SK-N-SH treated with all-trans-retinoic acid at 6 μM for 48 hours (cell line): ENCODE measurements around the gene DCC.

Experiments used
- ATAC-seq: fragments of 200-7000 bp; cut with Tn5 transposase; 3 replicates; pipeline ENCODE4 v1.9.1; 2020; ENCODE audit warnings: mild to moderate bottlenecking, moderate library complexity
- ARNTL ChIP-seq: fragments of 450-650 bp; formaldehyde crosslinking; IDR thresholded peaks from 2 replicates; pipeline ENCODE4 v1.5.0; 2020; ENCODE audit warnings: low read depth, mild to moderate bottlenecking, moderate library complexity, borderline replicate concordance
- BACH2 ChIP-seq: fragments of 250-450 bp; sonication (Bioruptor Pico); IDR thresholded peaks from 2 replicates; pipeline ENCODE4 v1.9.0; 2021; ENCODE audit warnings: mild to moderate bottlenecking, borderline replicate concordance
- CSDC2 ChIP-seq: fragments of 250-450 bp; sonication (Bioruptor Pico); IDR thresholded peaks from 2 replicates; pipeline ENCODE4 v1.5.0; 2020; ENCODE audit warnings: mild to moderate bottlenecking, moderate library complexity
- ESRRG ChIP-seq: fragments of 250-450 bp; sonication (Bioruptor Pico); IDR thresholded peaks from 2 replicates; pipeline ENCODE4 v1.6.1; 2021; ENCODE audit warnings: mild to moderate bottlenecking
- GLIS3 ChIP-seq: fragments of 250-450 bp; sonication (Bioruptor Pico); IDR thresholded peaks from 2 replicates; pipeline ENCODE4 v1.5.0; 2020; ENCODE audit warnings: mild to moderate bottlenecking, moderate library complexity
- ISL1 ChIP-seq: fragments of 250-450 bp; sonication (Bioruptor Pico); IDR thresholded peaks from 2 replicates; pipeline ENCODE4 v2.1.2; 2022; ENCODE audit warnings: mild to moderate bottlenecking, moderate library complexity
- OSR1 ChIP-seq: fragments of 250-450 bp; sonication (Bioruptor Pico); IDR thresholded peaks from 2 replicates; pipeline ENCODE4 v1.8.0; 2022; ENCODE audit warnings: moderate library complexity, mild to moderate bottlenecking, inconsistent platforms
- PPARA ChIP-seq: fragments of 250-450 bp; sonication (Bioruptor Pico); IDR thresholded peaks from 2 replicates; pipeline ENCODE4 v1.5.0; 2020; ENCODE audit warnings: mild to moderate bottlenecking, borderline replicate concordance
- RARB ChIP-seq: fragments of 250-450 bp; sonication (Bioruptor Pico); IDR thresholded peaks from 2 replicates; pipeline ENCODE4 v1.8.0; 2021; ENCODE audit warnings: mild to moderate bottlenecking, moderate library complexity
- SNAI2 ChIP-seq: fragments of 250-450 bp; sonication (Bioruptor Pico); IDR thresholded peaks from 2 replicates; pipeline ENCODE4 v1.5.0; 2020; ENCODE audit warnings: mild to moderate bottlenecking, moderate library complexity
- TCF4 ChIP-seq: fragments of 250-450 bp; sonication (Bioruptor Pico); IDR thresholded peaks from 2 replicates; pipeline ENCODE4 v1.8.0; 2021; ENCODE audit warnings: mild to moderate bottlenecking, moderate library complexity, borderline replicate concordance
- TOX ChIP-seq: fragments of 250-450 bp; sonication (Bioruptor Pico); IDR thresholded peaks from 2 replicates; pipeline ENCODE4 v1.8.0; 2021; ENCODE audit warnings: mild to moderate bottlenecking, moderate library complexity, borderline replicate concordance
- TSHZ2 ChIP-seq: fragments of 250-450 bp; sonication (Bioruptor Pico); IDR thresholded peaks from 2 replicates; pipeline ENCODE4 v1.5.0; 2020; ENCODE audit warnings: mild to moderate bottlenecking, moderate library complexity
- ZC3H10 ChIP-seq: fragments of 250-450 bp; sonication (Bioruptor Pico); IDR thresholded peaks from 2 replicates; pipeline ENCODE4 v1.5.1; 2021; ENCODE audit warnings: mild to moderate bottlenecking, moderate library complexity
- ZFP3 ChIP-seq: fragments of 250-450 bp; sonication (Bioruptor Pico); IDR thresholded peaks from 2 replicates; pipeline ENCODE4 v1.5.0; 2020; ENCODE audit warnings: mild to moderate bottlenecking, moderate library complexity
- ZFP30 ChIP-seq: fragments of 450-650 bp; formaldehyde crosslinking; IDR thresholded peaks from 2 replicates; pipeline ENCODE4 v1.5.0; 2022; ENCODE audit warnings: mild to moderate bottlenecking, moderate library complexity
- ZNF565 ChIP-seq: fragments of 450-650 bp; formaldehyde crosslinking; conservative IDR thresholded peaks from 2 replicates; pipeline ENCODE4 v1.5.0; 2020; ENCODE audit warnings: low read depth, mild to moderate bottlenecking, moderate library complexity
- ZNF70 ChIP-seq: fragments of 450-650 bp; formaldehyde crosslinking; IDR thresholded peaks from 2 replicates; pipeline ENCODE4 v1.5.0; 2020; ENCODE audit warnings: mild to moderate bottlenecking, moderate library complexity
- ZNF8 ChIP-seq: fragments of 450-650 bp; formaldehyde crosslinking; IDR thresholded peaks from 2 replicates; pipeline ENCODE4 v1.5.0; 2020; ENCODE audit warnings: mild to moderate bottlenecking, moderate library complexity
- TF ChIP-seq, protein P1 (sequence below): fragments of 250-450 bp; sonication (Bioruptor Pico); IDR thresholded peaks from 2 replicates; pipeline ENCODE4 v1.8.0; 2021; ENCODE audit warnings: low read depth, mild to moderate bottlenecking, moderate library complexity, borderline replicate concordance
- TF ChIP-seq, protein P2 (sequence below): fragments of 250-450 bp; sonication (Bioruptor Pico); IDR thresholded peaks from 2 replicates; pipeline ENCODE4 v1.5.1; 2021; ENCODE audit warnings: mild to moderate bottlenecking, moderate library complexity
- TF ChIP-seq, protein P3 (sequence below): fragments of 250-450 bp; sonication (Bioruptor Pico); IDR thresholded peaks from 2 replicates; pipeline ENCODE4 v1.5.1; 2020; ENCODE audit warnings: low read depth, mild to moderate bottlenecking, moderate library complexity
- TF ChIP-seq, protein P4 (sequence below): fragments of 250-450 bp; sonication (Bioruptor Pico); IDR thresholded peaks from 2 replicates; pipeline ENCODE4 v1.8.0; 2020; ENCODE audit warnings: mild to moderate bottlenecking, moderate library complexity, borderline replicate concordance

Gene DCC

DNA sequence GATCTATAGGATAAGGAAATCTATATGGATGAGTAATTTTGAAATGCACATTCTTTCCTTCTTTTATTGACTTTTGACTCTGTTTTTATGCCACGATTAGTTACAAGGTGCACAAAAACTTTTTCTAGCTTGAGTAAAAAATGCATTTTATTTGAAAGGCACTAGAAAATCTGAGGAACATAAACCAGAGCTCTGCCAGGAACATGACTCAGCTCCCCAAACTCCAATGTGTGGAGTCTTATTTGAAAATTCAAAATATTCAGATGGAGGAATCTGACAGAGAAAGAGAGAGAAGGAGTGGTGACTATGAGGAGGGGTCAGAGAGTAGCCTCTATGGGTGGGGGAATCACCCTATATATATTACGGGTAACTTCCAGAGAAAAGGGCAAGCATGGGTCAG is 231.0 kb downstream of the DCC start:
- no peak for ATAC-seq
- TF ChIP-seq ZC3H10 (CRISPR knock-in tag) (no peak), SNAI2 (CRISPR knock-in tag) (no peak), GLIS3 (CRISPR knock-in tag) (no peak), ZNF70 (CRISPR knock-in tag) (no peak), ZNF565 (no peak), TOX (CRISPR knock-in tag) (no peak), ZNF8 (CRISPR knock-in tag) (no peak), OSR1 (CRISPR knock-in tag) (no peak), RARB (CRISPR knock-in tag) (no peak)
- TF ChIP-seq, protein P1, sequence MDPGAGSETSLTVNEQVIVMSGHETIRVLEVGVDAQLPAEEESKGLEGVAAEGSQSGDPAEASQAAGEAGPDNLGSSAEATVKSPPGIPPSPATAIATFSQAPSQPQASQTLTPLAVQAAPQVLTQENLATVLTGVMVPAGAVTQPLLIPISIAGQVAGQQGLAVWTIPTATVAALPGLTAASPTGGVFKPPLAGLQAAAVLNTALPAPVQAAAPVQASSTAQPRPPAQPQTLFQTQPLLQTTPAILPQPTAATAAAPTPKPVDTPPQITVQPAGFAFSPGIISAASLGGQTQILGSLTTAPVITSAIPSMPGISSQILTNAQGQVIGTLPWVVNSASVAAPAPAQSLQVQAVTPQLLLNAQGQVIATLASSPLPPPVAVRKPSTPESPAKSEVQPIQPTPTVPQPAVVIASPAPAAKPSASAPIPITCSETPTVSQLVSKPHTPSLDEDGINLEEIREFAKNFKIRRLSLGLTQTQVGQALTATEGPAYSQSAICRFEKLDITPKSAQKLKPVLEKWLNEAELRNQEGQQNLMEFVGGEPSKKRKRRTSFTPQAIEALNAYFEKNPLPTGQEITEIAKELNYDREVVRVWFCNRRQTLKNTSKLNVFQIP (CRISPR knock-in tag) = no peak

- ATAC-seq = no peak
- TF ChIP-seq CSDC2 (CRISPR knock-in tag) (no peak), ISL1 (CRISPR knock-in tag) (no peak), ESRRG (CRISPR knock-in tag) (no peak)
Measured at GRCh38 chr18:52572036-52573000, 232.3 kb downstream of the DCC start.

GRCh38 chr18:52577795-52578194 is 237.8 kb downstream of the DCC start:
- TF ChIP-seq ZNF565 (no peak), CSDC2 (CRISPR knock-in tag) (no peak), ESRRG (CRISPR knock-in tag) (no peak), ARNTL (CRISPR knock-in tag) (no peak), ZFP3 (CRISPR knock-in tag) (no peak), RARB (CRISPR knock-in tag) (no peak), GLIS3 (CRISPR knock-in tag) (no peak), PPARA (CRISPR knock-in tag) (no peak), BACH2 (CRISPR knock-in tag) (no peak), ISL1 (CRISPR knock-in tag) (no peak), ZC3H10 (CRISPR knock-in tag) (no peak), TCF4 (CRISPR knock-in tag) (no peak), TSHZ2 (CRISPR knock-in tag) (no peak), TOX (CRISPR knock-in tag) (no peak), ZNF70 (CRISPR knock-in tag) (no peak), ZFP30 (CRISPR knock-in tag) (no peak), ZNF8 (CRISPR knock-in tag) (no peak)
- TF ChIP-seq, protein P2, sequence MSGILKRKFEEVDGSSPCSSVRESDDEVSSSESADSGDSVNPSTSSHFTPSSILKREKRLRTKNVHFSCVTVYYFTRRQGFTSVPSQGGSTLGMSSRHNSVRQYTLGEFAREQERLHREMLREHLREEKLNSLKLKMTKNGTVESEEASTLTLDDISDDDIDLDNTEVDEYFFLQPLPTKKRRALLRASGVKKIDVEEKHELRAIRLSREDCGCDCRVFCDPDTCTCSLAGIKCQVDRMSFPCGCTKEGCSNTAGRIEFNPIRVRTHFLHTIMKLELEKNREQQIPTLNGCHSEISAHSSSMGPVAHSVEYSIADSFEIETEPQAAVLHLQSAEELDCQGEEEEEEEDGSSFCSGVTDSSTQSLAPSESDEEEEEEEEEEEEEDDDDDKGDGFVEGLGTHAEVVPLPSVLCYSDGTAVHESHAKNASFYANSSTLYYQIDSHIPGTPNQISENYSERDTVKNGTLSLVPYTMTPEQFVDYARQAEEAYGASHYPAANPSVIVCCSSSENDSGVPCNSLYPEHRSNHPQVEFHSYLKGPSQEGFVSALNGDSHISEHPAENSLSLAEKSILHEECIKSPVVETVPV (CRISPR knock-in tag) = no peak
- TF ChIP-seq, protein P3, sequence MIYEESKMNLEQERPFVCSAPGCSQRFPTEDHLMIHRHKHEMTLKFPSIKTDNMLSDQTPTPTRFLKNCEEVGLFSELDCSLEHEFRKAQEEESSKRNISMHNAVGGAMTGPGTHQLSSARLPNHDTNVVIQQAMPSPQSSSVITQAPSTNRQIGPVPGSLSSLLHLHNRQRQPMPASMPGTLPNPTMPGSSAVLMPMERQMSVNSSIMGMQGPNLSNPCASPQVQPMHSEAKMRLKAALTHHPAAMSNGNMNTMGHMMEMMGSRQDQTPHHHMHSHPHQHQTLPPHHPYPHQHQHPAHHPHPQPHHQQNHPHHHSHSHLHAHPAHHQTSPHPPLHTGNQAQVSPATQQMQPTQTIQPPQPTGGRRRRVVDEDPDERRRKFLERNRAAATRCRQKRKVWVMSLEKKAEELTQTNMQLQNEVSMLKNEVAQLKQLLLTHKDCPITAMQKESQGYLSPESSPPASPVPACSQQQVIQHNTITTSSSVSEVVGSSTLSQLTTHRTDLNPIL (CRISPR knock-in tag) = no peak
- TF ChIP-seq, protein P4, sequence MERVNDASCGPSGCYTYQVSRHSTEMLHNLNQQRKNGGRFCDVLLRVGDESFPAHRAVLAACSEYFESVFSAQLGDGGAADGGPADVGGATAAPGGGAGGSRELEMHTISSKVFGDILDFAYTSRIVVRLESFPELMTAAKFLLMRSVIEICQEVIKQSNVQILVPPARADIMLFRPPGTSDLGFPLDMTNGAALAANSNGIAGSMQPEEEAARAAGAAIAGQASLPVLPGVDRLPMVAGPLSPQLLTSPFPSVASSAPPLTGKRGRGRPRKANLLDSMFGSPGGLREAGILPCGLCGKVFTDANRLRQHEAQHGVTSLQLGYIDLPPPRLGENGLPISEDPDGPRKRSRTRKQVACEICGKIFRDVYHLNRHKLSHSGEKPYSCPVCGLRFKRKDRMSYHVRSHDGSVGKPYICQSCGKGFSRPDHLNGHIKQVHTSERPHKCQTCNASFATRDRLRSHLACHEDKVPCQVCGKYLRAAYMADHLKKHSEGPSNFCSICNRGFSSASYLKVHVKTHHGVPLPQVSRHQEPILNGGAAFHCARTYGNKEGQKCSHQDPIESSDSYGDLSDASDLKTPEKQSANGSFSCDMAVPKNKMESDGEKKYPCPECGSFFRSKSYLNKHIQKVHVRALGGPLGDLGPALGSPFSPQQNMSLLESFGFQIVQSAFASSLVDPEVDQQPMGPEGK (CRISPR knock-in tag) = no peak
- TF ChIP-seq, all 23 proteins: peak for 0
- ATAC-seq = no peak
